ENCODE measurements around the gene STARD7.
A peak's percentile ranks its signal among the peaks of the same experiment; 100 is the strongest.

The STARD7 gene

GRCh38 chr2:96146153-96146880, 62.3 kb downstream of the STARD7 start:
- peak; percentile 95 to 96 for DNase-seq

DNA sequence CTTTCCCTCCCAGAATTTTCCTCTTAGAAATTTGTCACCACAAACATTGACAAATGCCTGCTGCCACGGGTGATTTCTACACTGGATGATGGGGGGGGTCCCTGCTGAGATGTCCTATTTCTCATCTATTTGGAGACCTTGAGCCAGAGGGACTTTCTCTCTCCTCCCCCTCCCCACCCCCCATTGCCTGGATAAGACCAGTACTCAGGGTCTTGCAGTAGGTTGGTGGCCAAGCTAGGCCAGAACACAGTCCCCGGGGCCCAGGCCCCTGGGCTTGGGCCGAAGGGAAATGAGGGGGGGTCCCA, 62.8 kb downstream of the STARD7 start:
- no peak for DNase-seq

DNA sequence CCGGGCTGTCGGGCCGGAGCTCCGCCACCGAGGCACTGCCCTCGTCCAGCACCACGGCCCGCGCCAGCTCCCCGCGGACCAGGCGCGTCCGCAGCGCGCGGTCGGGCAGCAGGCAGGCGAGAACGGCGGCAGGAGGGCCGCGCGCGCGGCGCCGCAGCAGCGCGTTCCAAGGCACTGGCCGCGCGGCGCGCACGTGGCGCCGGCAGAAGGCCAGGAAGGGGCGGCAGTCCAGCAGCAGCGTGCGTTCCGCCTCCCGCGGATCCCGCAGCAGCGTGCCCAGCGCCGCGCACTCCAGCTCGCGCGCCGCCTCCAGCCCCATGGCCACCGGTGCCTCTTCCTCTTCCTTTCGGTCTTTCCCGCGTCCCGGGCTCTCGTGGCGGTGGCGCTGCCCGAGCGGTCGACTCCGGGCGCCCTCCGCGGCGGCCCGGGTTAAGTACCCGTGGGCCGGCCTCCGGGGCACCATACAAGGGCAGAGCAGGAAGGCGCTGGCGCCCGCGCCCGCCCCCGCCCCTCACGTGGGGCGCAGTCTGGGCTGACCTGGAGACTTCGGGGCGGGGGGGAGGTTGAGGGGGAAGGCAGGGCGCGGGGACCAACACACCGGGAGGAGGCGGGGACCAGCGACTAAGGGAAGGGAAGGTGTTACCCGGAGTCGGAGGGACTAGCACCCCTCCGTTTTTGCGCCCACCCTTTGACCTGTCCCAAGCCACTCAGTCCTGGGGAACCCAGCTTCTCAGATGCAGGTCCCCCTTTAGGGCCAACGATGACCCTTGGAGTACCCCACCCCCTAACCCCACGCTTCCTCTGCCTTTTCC, 63.4 kb downstream of the STARD7 start, which contains the start of gene DUSP2:
DUSP2 (minus strand) TSS at position 405 of the 812 bp plus-strand sequence; CDS start at position 319, 86 bp downstream.
- DNase-seq = peak; percentile 95 to 97

DNA sequence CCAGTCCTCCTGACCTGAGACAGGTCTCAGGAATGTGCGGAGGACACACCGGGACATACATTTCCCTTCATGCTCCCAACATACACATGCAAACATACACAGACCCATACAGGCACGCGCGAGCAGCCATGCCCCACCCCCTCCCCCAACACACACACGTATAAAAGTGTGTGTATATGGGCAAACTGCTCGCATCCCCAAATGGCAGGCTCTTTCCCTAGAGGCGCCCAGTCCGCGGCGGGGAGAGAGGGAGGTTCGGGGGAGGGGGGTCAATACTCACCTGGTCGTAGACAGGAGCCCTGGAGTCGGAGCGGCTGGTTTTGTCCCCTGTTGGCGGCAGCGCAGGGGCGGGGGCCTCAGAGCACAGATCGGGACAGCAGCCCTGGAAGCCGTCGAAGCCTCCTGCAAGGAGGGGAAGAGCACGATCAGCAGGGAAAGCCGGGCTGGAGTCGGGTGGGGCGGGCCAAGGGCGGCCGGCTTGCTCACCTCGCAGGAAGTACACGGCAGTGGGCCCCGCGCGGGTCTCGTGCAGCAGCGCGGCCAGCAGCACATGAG, 64.1 kb downstream of the STARD7 start:
- DNase-seq = peak; percentile 65 to 72

- DNase-seq = peak; percentile 55 to 65
These were observed 64.7 kb downstream of the STARD7 start for GRCh38 chr2:96143848-96144480.

- DNase-seq = peak; percentile 63 to 64
These were observed 65.3 kb downstream of the STARD7 start for GRCh38 chr2:96143231-96143847.

- peak; percentile 92 to 93 for DNase-seq
These were observed 66.2 kb downstream of the STARD7 start for GRCh38 chr2:96142217-96143113.

DNA sequence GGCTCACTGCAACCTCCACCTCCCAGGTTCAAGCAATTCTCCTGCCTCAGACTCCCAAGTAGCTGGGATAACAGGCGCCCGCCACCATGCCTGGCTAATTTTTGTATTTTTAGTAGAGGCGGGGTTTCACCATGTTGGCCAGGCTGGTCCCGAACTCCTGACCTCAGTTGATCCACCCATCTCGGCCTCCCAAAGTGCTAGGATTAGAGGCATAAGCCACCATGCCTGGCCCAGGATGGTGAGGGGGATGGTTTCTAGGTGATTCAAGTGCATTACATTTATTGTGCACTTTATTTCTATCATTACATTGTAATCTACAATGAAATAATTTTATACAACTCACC, 67.0 kb downstream of the STARD7 start:
- peak in 1 of 2 experiments; percentile 53 for DNase-seq

DNA sequence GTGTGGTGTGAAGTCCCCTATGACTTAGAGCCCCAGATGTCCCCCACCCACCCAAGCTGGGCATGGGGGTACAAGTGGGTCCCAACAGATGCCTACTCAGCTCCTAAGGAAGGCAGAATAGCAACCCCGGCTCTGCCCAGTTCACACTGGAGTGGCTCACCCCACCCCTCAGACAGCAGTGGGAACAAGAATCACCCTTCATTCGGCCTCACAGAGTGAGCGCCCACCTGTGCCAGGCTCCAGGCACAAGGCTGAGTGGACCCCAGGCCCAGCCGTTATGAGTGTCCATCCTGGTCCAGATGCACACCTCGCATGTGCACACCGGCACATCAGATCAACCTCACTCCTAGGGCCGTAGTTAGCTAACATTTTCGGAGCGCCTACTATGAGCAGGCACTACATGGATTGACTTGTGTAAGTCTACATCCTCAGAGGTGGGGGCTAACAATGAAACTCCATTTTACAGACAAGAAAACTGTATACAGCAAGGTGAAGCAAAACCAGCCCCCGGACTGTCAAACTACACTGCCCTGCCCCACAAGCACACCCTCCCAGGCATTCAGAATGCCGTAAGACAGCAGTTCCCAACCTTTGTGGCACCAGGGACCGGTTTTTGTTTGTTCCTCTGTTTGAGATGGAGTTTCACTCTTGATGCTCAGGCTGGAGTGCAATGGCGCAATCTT, 67.5 kb downstream of the STARD7 start:
- DNase-seq = peak in 1 of 2 experiments; percentile 49

GRCh38 chr2:96139181-96139758, 69.4 kb downstream of the STARD7 start:
- no peak for DNase-seq

GRCh38 chr2:96138179-96139145, 70.2 kb downstream of the STARD7 start, which contains the start of gene ASTL:
TSS of gene ASTL (minus strand) at chr2:96138502. CDS start at chr2:96138436, 66 bp downstream.
- DNase-seq = peak; percentile 72 to 77

DNA sequence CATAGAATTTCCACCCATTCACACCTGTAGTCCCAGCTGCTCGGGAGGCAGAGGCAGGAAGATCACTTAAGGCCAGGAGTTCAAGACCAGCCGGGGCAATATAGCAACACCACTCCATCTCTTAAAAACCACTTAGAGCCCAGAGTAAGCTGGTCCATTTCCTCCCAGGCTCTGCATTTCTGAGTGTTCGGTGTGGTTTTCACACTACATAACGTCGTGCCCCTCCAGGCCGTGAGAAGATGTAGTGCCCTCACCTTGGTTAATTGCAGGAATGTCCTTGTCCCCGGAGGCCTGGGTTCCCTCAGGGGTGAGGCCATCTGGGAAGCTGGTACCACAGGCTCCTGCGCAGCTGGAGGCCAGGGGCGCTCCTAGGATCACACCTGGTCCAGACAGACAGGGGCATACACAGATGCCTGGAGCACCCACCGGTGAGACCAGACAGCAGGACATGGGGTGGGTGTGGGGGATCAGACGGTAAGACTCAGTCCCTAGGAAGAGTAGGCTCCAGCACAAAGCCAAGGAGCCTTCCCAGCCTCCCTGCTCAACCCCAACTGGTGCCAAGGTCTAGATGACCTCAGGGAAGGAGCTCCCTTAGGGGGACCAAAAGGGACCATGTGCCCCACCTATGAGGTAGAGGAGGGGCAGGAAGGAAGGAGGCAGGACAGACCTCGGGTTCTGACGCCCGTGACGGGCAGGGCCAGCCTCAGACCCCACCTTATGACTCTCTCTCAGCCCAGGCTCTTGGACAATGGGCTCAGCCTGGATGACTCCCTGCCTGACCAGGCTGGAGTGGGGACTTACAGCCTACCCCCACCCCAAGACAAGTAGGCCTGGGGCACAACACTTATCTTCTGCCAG, 71.1 kb downstream of the STARD7 start:
- no peak for DNase-seq

GRCh38 chr2:96136129-96136720, 72.4 kb downstream of the STARD7 start:
- no peak for DNase-seq

DNA sequence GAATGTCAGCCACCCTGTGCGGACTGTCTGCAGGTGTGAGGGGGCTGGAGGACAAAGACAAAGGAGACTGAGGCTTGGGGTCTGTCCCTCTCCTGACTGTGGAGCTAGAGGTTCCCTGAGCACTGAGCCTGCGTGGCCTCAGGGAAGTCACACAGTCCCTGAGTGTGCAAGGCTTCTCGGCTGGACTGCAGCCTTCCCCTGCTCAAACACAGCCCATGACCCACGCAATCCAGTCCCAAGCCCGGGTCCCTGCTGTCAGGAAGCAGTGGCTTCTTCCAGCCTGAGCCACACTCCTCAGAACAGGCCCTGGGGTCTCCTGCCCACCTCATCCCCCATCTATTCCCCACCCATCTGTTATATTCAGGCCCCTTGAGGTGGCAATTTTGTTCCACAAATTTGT, 73.0 kb downstream of the STARD7 start:
- DNase-seq = no peak

DNA sequence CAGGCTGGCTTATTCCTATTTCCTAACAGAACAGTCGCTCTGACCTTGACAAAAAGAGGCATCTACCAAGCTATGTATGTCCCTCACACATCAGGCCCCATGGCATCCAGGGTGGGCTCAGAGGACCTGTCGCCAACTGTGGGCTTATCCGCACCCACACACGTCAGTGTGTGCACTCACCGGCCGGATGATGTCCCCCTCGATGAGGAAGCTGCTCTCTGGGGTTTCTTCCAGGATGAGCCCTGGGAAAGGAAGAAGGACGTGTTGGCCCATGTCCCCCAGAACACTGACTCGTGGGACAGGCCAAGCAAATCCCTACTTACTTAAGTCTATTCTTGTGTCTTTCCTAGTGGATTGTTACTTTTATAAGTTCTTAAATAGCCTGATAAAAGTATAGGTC, 73.5 kb downstream of the STARD7 start:
- no peak for DNase-seq
